HCT116 (cell line): ENCODE data around the gene SERPINA10. TPM values are rescaled to one million over a fixed set of nuclear protein-coding genes. Genes with fewer than 3 reads are reported as not detected.

Source experiments
- ATAC-seq: fragments of 200-7000 bp; cut with Tn5 transposase; 2 replicates; pipeline ENCODE4 v1.9.1; 2020; ENCODE audit warnings: mild to moderate bottlenecking, moderate library complexity
- BruUV-seq: library from RNA; stranded (reverse); fragments of 400-500 nt; replicated peaks from 2 replicates; lab custom pipeline; 2021; lab: Mats Ljungman, UMichigan
- CTCF ChIA-PET: fragments of 300-600 bp; sonication (Branson Sonifier 250); formaldehyde crosslinking; loops from one replicate; lab custom pipeline; 2021; ENCODE audit warnings: antibody characterized with exemption; lab: Charles Lee
- POLR2A ChIA-PET: fragments of 300-600, 350-600 bp; sonication (Branson Sonifier 250); formaldehyde crosslinking; loops from one replicate; lab custom pipeline; 2021; ENCODE audit warnings: antibody characterized with exemption; lab: Charles Lee
- RAD21 ChIA-PET, 2 experiments: fragments of 300-600 bp; sonication (Branson Sonifier 250); formaldehyde crosslinking; loops; one replicate each; lab custom pipeline; 2023; ENCODE audit warnings: low total read pairs in 2 of 2; ENCODE audit not compliant: uncharacterized antibody in 2 of 2, unreplicated experiment in 2 of 2, low non-redundant PET in 1 of 2; lab: Charles Lee
- DNase-seq: peaks from one replicate; pipeline ENCODE4 v3.0.0-alpha.2; 2010; ENCODE audit warnings: low read depth, low spot score
- H2AFZ ChIP-seq: fragments of 200-600 bp; shearing (Covaris generic), sonication (generic); 2 replicates; pipeline ENCODE4 v1.6.1; 2017; ENCODE audit warnings: low read depth, mixed run types, mixed read lengths, antibody characterized with exemption, low read length; ENCODE audit not compliant: poor library complexity, severe bottlenecking
- H3K27ac ChIP-seq: 2 replicates; pipeline ENCODE4 v1.5.1; 2012; ENCODE audit warnings: low read depth, low read length
- H3K27me3 ChIP-seq: fragments of 200-600 bp; sonication (generic); 2 replicates; pipeline ENCODE4 v1.6.1; 2016; ENCODE audit warnings: mixed run types, low read length, mixed read lengths; ENCODE audit not compliant: insufficient read depth
- H3K36me3 ChIP-seq, 2 experiments: fragments of 200-500 bp in 1 of 2; fragments of 200-600 bp in 1 of 2; sonication (Bioruptor generic) in 1 of 2; sonication (generic) in 1 of 2; 2 replicates each; pipeline versions ENCODE4 v1.5.1 to v1.6.1; 2014 to 2016; ENCODE audit warnings: low read length in 2 of 2, inconsistent platforms in 1 of 2, mixed read lengths in 1 of 2, mixed run types in 1 of 2; ENCODE audit not compliant: insufficient read depth in 2 of 2, control insufficient read depth in 1 of 2
- H3K4me1 ChIP-seq, 2 experiments: fragments of 200-600 bp in 1 of 2; sonication (generic) in 1 of 2; 2 replicates each; pipeline versions ENCODE4 v1.5.1 to v1.6.1; 2012 to 2017; ENCODE audit warnings: low read length in 2 of 2, inconsistent platforms in 1 of 2, mild to moderate bottlenecking in 1 of 2, mixed read lengths in 1 of 2, mixed run types in 1 of 2, moderate library complexity in 1 of 2; ENCODE audit not compliant: insufficient read depth in 2 of 2, control insufficient read depth in 1 of 2
- H3K4me2 ChIP-seq: fragments of 200-600 bp; sonication (generic); 2 replicates; pipeline ENCODE4 v1.6.1; 2017; ENCODE audit warnings: mixed run types, low read length, mixed read lengths
- H3K4me3 ChIP-seq, 2 experiments: fragments of 200-600 bp in 1 of 2; sonication (generic) in 1 of 2; replicated peaks in 1 of 2; 2 replicates each; pipeline ENCODE4 v1.5.1; 2011 to 2016; ENCODE audit warnings: low read length in 2 of 2, control low read depth in 1 of 2, low read depth in 1 of 2, mild to moderate bottlenecking in 1 of 2, mixed read lengths in 1 of 2, mixed run types in 1 of 2
- H3K79me2 ChIP-seq: fragments of 200-600 bp; sonication (generic); 2 replicates; pipeline ENCODE4 v1.6.1; 2017; ENCODE audit warnings: mild to moderate bottlenecking, mixed run types, low read length, moderate library complexity, mixed read lengths; ENCODE audit not compliant: insufficient read depth
- H3K9ac ChIP-seq: fragments of 200-600 bp; sonication (generic); 2 replicates; pipeline ENCODE4 v1.6.1; 2016; ENCODE audit warnings: low read length, mixed read lengths
- H3K9me2 ChIP-seq: fragments of 200-600 bp; sonication (generic), shearing (Covaris generic); 2 replicates; pipeline ENCODE4 v1.6.1; 2017; ENCODE audit warnings: mixed run types, mild to moderate bottlenecking, moderate library complexity; ENCODE audit not compliant: insufficient read depth
- H3K9me3 ChIP-seq, 2 experiments: fragments of 200-500 bp in 1 of 2; fragments of 200-600 bp in 1 of 2; sonication (Bioruptor generic) in 1 of 2; sonication (generic) in 1 of 2; 2 replicates each; pipeline ENCODE4 v1.6.1; 2014 to 2017; ENCODE audit warnings: low read length in 2 of 2, mixed read lengths in 2 of 2, inconsistent platforms in 1 of 2, low read depth in 1 of 2, mild to moderate bottlenecking in 1 of 2, mixed run types in 1 of 2, moderate library complexity in 1 of 2; ENCODE audit not compliant: control insufficient read depth in 1 of 2, insufficient read depth in 1 of 2
- H4K20me1 ChIP-seq: fragments of 200-600 bp; sonication (generic), shearing (Covaris generic); 2 replicates; pipeline ENCODE4 v1.6.1; 2017; ENCODE audit warnings: mixed run types, mild to moderate bottlenecking, moderate library complexity; ENCODE audit not compliant: insufficient read depth
- CEBPB ChIP-seq: IDR thresholded peaks from 2 replicates; pipeline ENCODE4 v1.6.1; 2012; ENCODE audit warnings: low read depth
- CTCF ChIP-seq, 3 experiments: fragments of 200-600 bp in 1 of 3; sonication (generic) in 1 of 3; IDR thresholded peaks in 2 of 3; conservative IDR thresholded peaks in 1 of 3; 2 replicates each; pipeline ENCODE4 v1.5.1; 2012 to 2017; ENCODE audit warnings: low read depth in 2 of 3, low read length in 2 of 3, antibody characterized with exemption in 1 of 3, borderline replicate concordance in 1 of 3, control low read depth in 1 of 3, mild to moderate bottlenecking in 1 of 3, mixed read lengths in 1 of 3, mixed run types in 1 of 3, moderate library complexity in 1 of 3; ENCODE audit not compliant: insufficient read depth in 1 of 3
- EGR1 ChIP-seq: IDR thresholded peaks from 2 replicates; pipeline ENCODE4 v1.6.1; 2012; ENCODE audit warnings: low read depth
- ELF1 ChIP-seq: IDR thresholded peaks from 2 replicates; pipeline ENCODE4 v1.6.1; 2012; ENCODE audit warnings: low read depth, borderline replicate concordance
- EZH2 ChIP-seq: fragments of 200-600 bp; sonication (generic); IDR thresholded peaks from 2 replicates; pipeline ENCODE4 v1.6.1; 2017; ENCODE audit warnings: antibody characterized with exemption, mixed run types
- EZH2phosphoT487 ChIP-seq: fragments of 200-600 bp; IDR thresholded peaks from 2 replicates; pipeline ENCODE4 v1.6.1; 2018; ENCODE audit warnings: antibody characterized with exemption, borderline replicate concordance
- JUND ChIP-seq: IDR thresholded peaks from 2 replicates; pipeline ENCODE4 v1.6.1; 2012
- POLR2AphosphoS5 ChIP-seq: IDR thresholded peaks from 2 replicates; pipeline ENCODE4 v1.6.1; 2011; ENCODE audit warnings: mild to moderate bottlenecking, low read depth, low read length, moderate library complexity
- RAD21 ChIP-seq: IDR thresholded peaks from 2 replicates; pipeline ENCODE4 v1.6.1; 2012; ENCODE audit warnings: low read depth, mild to moderate bottlenecking
- SIN3A ChIP-seq: IDR thresholded peaks from 2 replicates; pipeline ENCODE4 v1.6.1; 2012; ENCODE audit warnings: low read depth
- SP1 ChIP-seq: IDR thresholded peaks from 2 replicates; pipeline ENCODE4 v1.6.1; 2012; ENCODE audit warnings: low read depth
- TCF7L2 ChIP-seq: IDR thresholded peaks from 2 replicates; pipeline ENCODE4 v1.7.0; 2011; ENCODE audit warnings: borderline replicate concordance, inconsistent platforms; ENCODE audit not compliant: insufficient read depth, insufficient read length; ENCODE audit errors: extremely low read depth
- ZFX ChIP-seq: fragments of 450-650 bp; IDR thresholded peaks from 2 replicates; pipeline ENCODE4 v1.6.1; 2017
- intact Hi-C: fragments of 100-400 bp; cut with micrococcal nuclease; formaldehyde crosslinking; loops from 2 replicates; pipeline ENCODE4 v1.10.0; 2022
- total RNA-seq: library from RNA; stranded (reverse); gene quantifications from one replicate; pipeline ENCODE4 v1.2.1, GENCODE V29; 2021; ENCODE audit not compliant: unreplicated experiment
- TF ChIP-seq, protein P1 (sequence below): IDR thresholded peaks from 2 replicates; pipeline ENCODE4 v1.6.1; 2011; ENCODE audit warnings: mild to moderate bottlenecking, low read length, moderate library complexity; ENCODE audit not compliant: insufficient replicate concordance; ENCODE audit errors: extremely low read depth
- TF ChIP-seq, protein P2 (sequence below): IDR thresholded peaks from 2 replicates; pipeline ENCODE4 v1.6.1; 2012; ENCODE audit warnings: low read depth
- TF ChIP-seq, protein P3 (sequence below): IDR thresholded peaks from 2 replicates; pipeline ENCODE4 v1.6.1; 2012

The SERPINA10 gene
- total RNA-seq, 1 experiment from 2014 or later = not detected

DNA sequence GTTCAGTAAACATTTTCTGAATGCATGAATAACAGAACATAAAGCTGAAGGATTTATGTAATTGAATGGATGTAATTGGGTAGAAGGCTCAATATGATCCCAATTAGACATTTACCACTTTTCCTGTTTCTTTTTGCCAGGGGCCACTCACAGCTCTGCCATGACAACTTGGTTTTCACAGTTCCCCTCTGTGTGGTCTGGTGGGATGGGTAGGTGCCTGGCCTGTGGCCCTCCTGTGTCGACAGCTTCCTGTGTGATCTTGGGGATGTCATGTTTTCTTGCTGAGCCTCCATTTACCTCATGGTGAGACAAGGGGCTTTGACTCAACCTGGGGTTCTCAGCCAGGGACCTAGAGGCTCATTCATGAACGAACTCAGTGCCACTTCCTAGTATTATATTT lies 12.6 kb upstream of the SERPINA10 start:
- H3K36me3 ChIP-seq = no peaks in the 10 kb centered on the region
- CTCF ChIA-PET = no interaction called here

More for the DNA sequence above, 12.6 kb upstream of the SERPINA10 start:
- no TSS peak for BruUV-seq
- Histone ChIP-seq H3K27me3 (no peaks in the 10 kb centered on the region), H3K9me2 (no peaks in the 10 kb centered on the region), H4K20me1 (no peaks in the 10 kb centered on the region), H3K79me2 (no peaks in the 10 kb centered on the region), H2AFZ (no peak overlapping the region), H3K4me2 (no peak overlapping the region), H3K27ac (no peak overlapping the region), H3K4me1 (no peaks in the 10 kb centered on the region), H3K9ac (no peak overlapping the region), H3K4me3 (no peak overlapping the region), H3K9me3 (peaks cover 0 to 14% of the 10 kb centered on the region in 2 experiments; a peak in 1 of 4 replicates)
- intact Hi-C loops = no loop called here
- ATAC-seq (no peak), DNase-seq (no peak)
- TF ChIP-seq SP1 = no peak
- TF ChIP-seq, protein P1, sequence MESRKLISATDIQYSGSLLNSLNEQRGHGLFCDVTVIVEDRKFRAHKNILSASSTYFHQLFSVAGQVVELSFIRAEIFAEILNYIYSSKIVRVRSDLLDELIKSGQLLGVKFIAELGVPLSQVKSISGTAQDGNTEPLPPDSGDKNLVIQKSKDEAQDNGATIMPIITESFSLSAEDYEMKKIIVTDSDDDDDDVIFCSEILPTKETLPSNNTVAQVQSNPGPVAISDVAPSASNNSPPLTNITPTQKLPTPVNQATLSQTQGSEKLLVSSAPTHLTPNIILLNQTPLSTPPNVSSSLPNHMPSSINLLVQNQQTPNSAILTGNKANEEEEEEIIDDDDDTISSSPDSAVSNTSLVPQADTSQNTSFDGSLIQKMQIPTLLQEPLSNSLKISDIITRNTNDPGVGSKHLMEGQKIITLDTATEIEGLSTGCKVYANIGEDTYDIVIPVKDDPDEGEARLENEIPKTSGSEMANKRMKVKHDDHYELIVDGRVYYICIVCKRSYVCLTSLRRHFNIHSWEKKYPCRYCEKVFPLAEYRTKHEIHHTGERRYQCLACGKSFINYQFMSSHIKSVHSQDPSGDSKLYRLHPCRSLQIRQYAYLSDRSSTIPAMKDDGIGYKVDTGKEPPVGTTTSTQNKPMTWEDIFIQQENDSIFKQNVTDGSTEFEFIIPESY = no peak
- TF ChIP-seq SIN3A = no peak
- no peak for TF ChIP-seq ELF1
- TF ChIP-seq JUND = no peak
- TF ChIP-seq, protein P2, sequence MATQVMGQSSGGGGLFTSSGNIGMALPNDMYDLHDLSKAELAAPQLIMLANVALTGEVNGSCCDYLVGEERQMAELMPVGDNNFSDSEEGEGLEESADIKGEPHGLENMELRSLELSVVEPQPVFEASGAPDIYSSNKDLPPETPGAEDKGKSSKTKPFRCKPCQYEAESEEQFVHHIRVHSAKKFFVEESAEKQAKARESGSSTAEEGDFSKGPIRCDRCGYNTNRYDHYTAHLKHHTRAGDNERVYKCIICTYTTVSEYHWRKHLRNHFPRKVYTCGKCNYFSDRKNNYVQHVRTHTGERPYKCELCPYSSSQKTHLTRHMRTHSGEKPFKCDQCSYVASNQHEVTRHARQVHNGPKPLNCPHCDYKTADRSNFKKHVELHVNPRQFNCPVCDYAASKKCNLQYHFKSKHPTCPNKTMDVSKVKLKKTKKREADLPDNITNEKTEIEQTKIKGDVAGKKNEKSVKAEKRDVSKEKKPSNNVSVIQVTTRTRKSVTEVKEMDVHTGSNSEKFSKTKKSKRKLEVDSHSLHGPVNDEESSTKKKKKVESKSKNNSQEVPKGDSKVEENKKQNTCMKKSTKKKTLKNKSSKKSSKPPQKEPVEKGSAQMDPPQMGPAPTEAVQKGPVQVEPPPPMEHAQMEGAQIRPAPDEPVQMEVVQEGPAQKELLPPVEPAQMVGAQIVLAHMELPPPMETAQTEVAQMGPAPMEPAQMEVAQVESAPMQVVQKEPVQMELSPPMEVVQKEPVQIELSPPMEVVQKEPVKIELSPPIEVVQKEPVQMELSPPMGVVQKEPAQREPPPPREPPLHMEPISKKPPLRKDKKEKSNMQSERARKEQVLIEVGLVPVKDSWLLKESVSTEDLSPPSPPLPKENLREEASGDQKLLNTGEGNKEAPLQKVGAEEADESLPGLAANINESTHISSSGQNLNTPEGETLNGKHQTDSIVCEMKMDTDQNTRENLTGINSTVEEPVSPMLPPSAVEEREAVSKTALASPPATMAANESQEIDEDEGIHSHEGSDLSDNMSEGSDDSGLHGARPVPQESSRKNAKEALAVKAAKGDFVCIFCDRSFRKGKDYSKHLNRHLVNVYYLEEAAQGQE = no peak
- TF ChIP-seq CTCF (IDR thresholded peaks at IDR 0.05 in 2 of 3, conservative IDR thresholded peaks at IDR 0.05 in 1 of 3; ENCODE audit: borderline replicate concordance in 1 of 3, insufficient read depth in 1 of 3, low read depth in 2 of 3, low read length in 2 of 3) = no peak
- no peak for TF ChIP-seq CEBPB
- no peak for TF ChIP-seq EGR1
- TF ChIP-seq, protein P3, sequence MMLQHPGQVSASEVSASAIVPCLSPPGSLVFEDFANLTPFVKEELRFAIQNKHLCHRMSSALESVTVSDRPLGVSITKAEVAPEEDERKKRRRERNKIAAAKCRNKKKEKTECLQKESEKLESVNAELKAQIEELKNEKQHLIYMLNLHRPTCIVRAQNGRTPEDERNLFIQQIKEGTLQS = no peak
- TF ChIP-seq RAD21 = no peak
- TF ChIP-seq EZH2 = no peak
- TF ChIP-seq EZH2phosphoT487 = no peak
- TF ChIP-seq ZFX = no peak
- no peak for TF ChIP-seq POLR2AphosphoS5
- no peak for TF ChIP-seq TCF7L2
- POLR2A ChIA-PET = no interaction called here
- RAD21 ChIA-PET = no interaction called here
